ENCODE measurements around the gene EPN2.

DNA sequence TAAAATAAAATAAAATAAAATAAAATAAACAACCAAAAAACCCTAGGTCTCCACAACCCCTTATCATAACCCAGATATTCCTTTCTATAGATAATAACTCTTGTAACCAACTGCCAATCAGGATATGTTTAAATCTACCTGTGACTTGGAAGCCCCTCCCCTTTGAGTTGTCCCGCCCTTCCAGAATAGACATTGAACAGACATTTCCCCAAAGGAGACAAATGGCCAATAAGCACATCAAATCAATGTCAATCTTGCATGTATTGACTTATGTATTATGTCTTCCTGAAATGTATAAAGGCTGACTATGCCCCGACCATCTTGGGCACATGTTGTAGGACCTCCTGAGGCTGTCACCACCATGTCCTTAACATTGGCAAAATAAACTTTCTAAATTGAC is 139.6 kb downstream of the EPN2 start:
- TF ChIP-seq, protein P1, sequence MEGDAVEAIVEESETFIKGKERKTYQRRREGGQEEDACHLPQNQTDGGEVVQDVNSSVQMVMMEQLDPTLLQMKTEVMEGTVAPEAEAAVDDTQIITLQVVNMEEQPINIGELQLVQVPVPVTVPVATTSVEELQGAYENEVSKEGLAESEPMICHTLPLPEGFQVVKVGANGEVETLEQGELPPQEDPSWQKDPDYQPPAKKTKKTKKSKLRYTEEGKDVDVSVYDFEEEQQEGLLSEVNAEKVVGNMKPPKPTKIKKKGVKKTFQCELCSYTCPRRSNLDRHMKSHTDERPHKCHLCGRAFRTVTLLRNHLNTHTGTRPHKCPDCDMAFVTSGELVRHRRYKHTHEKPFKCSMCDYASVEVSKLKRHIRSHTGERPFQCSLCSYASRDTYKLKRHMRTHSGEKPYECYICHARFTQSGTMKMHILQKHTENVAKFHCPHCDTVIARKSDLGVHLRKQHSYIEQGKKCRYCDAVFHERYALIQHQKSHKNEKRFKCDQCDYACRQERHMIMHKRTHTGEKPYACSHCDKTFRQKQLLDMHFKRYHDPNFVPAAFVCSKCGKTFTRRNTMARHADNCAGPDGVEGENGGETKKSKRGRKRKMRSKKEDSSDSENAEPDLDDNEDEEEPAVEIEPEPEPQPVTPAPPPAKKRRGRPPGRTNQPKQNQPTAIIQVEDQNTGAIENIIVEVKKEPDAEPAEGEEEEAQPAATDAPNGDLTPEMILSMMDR (IDR thresholded peaks at IDR 0.05; ENCODE audit: poor library complexity, severe bottlenecking) = no peak
- no peak for TF ChIP-seq TAF1 (IDR thresholded peaks at IDR 0.05; ENCODE audit: low read depth)
- TF ChIP-seq MXI1 (conservative IDR thresholded peaks at IDR 0.05; ENCODE audit: poor library complexity, severe bottlenecking) = no peak
- no peak for TF ChIP-seq RAD21 (conservative IDR thresholded peaks at IDR 0.05)
- TF ChIP-seq, protein P2, sequence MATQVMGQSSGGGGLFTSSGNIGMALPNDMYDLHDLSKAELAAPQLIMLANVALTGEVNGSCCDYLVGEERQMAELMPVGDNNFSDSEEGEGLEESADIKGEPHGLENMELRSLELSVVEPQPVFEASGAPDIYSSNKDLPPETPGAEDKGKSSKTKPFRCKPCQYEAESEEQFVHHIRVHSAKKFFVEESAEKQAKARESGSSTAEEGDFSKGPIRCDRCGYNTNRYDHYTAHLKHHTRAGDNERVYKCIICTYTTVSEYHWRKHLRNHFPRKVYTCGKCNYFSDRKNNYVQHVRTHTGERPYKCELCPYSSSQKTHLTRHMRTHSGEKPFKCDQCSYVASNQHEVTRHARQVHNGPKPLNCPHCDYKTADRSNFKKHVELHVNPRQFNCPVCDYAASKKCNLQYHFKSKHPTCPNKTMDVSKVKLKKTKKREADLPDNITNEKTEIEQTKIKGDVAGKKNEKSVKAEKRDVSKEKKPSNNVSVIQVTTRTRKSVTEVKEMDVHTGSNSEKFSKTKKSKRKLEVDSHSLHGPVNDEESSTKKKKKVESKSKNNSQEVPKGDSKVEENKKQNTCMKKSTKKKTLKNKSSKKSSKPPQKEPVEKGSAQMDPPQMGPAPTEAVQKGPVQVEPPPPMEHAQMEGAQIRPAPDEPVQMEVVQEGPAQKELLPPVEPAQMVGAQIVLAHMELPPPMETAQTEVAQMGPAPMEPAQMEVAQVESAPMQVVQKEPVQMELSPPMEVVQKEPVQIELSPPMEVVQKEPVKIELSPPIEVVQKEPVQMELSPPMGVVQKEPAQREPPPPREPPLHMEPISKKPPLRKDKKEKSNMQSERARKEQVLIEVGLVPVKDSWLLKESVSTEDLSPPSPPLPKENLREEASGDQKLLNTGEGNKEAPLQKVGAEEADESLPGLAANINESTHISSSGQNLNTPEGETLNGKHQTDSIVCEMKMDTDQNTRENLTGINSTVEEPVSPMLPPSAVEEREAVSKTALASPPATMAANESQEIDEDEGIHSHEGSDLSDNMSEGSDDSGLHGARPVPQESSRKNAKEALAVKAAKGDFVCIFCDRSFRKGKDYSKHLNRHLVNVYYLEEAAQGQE (IDR thresholded peaks at IDR 0.05; ENCODE audit: borderline replicate concordance) = no peak
- no peak for TF ChIP-seq EP300 (conservative IDR thresholded peaks at IDR 0.05; ENCODE audit: poor library complexity, severe bottlenecking)
- no peak for TF ChIP-seq EZH2 (IDR thresholded peaks at IDR 0.05; ENCODE audit: borderline replicate concordance, insufficient read depth, low read length, poor library complexity, severe bottlenecking)
